Measurements from ENCODE around the gene C1QTNF5. TPM values are rescaled to one million over a fixed set of nuclear protein-coding genes. Genes with fewer than 3 reads are reported as not detected.

Gene C1QTNF5
- total and polyA plus RNA-seq, 11 donors, result 12.9 to 47.1 (median 20.0) TPM

- intact Hi-C loops (cut with DNase I), result loop anchor here in 9 of 10 donors (5.0 to 10.0 kb wide), 6 partner anchors 112 to 217 kb away; partner anchors contain the start of genes CBL (in 6 of the 9), ABCG4 (in 1 of the 9) and DPAGT1 (in 1 of the 9)
- peak overlapping the region in 5 of 12 donors; percentile 12 to 68 (median 58) for H3K4me3 ChIP-seq
- TF ChIP-seq CTCF (IDR thresholded peaks at IDR 0.05) (no peak), POLR2A (IDR thresholded peaks at IDR 0.05) (no peak)
- no peaks in the 10 kb centered on the region for H3K9me3 ChIP-seq
- 44 to 58% (median 48%) methylated on average over 11 of the region's 11 CpGs for WGBS, 4 donors
- peak in 3 of 5 donors; percentile 62 to 69 (median 66) for DNase-seq
- peak overlapping the region; percentile 85 to 99 (median 92) for H3K27ac ChIP-seq
- H3K27me3 ChIP-seq, result peaks cover 0 to 41% (median 0%) of the 10 kb centered on the region in 9 donors
- peak in 3 of 4 donors; percentile 1 to 50 (median 2) for ATAC-seq
- H3K36me3 ChIP-seq, result peaks cover 0 to 3% (median 0%) of the 10 kb centered on the region in 9 donors
- peaks cover 0 to 86% (median 60%) of the 10 kb centered on the region in 12 donors for H3K4me1 ChIP-seq
Measured at GRCh38 chr11:119319700-119320239, 20.9 kb downstream of the C1QTNF5 start.

DNA sequence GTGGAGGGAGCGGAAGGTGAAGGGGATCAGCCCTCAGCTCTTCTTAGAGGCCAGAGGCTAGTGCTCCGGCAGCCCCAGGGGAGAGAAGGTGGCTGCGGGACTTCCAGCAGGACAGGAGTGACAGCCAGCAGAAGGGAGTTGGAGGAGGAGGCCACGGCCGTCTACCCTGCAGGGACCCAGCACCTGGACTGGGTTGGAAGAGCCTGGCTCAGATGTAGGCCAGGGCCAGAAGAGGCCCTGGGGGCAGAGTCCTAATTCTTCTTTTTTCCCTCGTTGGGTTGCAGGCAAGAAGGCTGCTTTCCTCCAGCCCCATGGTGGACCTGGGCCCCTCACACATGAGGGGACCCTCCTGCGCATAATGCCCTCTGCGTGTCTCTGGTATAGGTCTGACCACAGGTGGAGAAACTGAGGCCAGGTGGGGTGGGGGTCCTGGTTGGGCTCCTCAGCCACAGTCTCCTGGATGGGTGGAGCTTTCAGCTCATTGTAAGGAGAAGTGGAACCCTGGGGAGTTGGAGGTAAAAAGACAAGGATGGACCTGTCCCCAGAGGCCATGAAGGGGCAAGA, 21.5 kb downstream of the C1QTNF5 start:
- DNase-seq (peak in 1 of 5 donors; percentile 36), ATAC-seq (peak in 1 of 4 donors; percentile 3)
- H3K4me3 ChIP-seq, result peak overlapping the region in 6 of 12 donors; percentile 5 to 16 (median 12)
- peaks cover 0 to 87% (median 61%) of the 10 kb centered on the region in 12 donors for H3K4me1 ChIP-seq
- 49 to 66% (median 61%) methylated on average over 8 of the region's 8 CpGs for WGBS, 4 donors
- no peaks in the 10 kb centered on the region for H3K9me3 ChIP-seq
- peak overlapping the region; percentile 85 to 99 (median 92) for H3K27ac ChIP-seq
- peaks cover 0 to 8% (median 3%) of the 10 kb centered on the region in 9 donors for H3K36me3 ChIP-seq
- TF ChIP-seq CTCF (IDR thresholded peaks at IDR 0.05) (no peak), POLR2A (IDR thresholded peaks at IDR 0.05) (peak in 1 of 2 donors; percentile 25)
- intact Hi-C loops (cut with DNase I), result loop anchor here in 3 of 10 donors (5.0 to 10.0 kb wide), 3 partner anchors 172 to 217 kb away; partner anchors contain the start of genes ABCG4 (in 1 of the 3) and DPAGT1 (in 1 of the 3)
- peaks cover 0 to 44% (median 0%) of the 10 kb centered on the region in 9 donors for H3K27me3 ChIP-seq

DNA sequence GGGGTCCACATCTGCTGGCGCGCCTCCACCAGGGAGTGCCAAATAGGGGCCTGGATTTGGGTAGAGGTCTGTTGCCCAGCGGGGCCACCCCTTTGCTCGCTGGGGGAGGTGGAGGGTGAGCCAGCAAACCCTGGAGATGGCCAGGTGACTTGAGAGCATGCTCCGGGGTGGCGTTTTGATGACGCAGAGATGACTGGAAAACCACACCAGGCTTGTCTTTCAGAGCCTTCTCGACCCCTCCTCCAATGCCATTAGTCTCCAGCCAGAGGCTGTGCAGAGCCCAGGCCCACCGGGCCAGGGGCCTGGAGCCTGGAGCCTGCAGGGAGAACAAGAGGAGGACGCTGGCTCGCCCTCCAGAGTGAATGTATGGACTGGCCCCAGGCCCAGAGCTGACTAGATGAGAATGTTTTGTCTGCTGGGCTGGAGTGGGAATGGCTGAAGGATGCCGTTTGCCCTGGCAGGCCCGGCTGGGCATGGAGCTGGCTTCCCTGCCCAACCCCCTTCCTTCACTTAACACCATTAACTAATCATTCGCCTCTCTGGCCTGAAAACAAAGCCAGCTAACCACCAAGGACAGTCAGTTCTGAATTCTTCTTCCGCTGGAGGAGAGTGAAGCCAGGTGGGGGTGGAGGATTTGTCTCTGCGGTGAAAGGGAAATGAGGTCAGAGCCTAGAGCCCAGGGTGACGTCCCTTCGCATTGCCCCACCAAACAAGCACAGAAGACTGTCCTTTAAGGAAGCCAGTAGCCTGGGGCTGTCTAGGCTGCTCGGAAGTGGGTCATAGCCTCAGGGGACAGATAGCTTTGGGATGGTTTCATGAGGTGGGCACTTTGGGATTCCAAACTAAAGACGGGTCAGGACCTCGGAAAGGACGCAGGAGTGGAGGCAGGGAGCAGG, 22.2 kb downstream of the C1QTNF5 start:
- intact Hi-C loops (cut with DNase I), result loop anchor here in 3 of 10 donors (5.0 to 10.0 kb wide), 3 partner anchors 171 to 216 kb away; partner anchors contain the start of genes ABCG4 (in 1 of the 3) and DPAGT1 (in 1 of the 3)
- Histone ChIP-seq H3K27me3 (peaks cover 0 to 44% (median 0%) of the 10 kb centered on the region in 9 donors), H3K4me1 (peaks cover 0 to 84% (median 61%) of the 10 kb centered on the region in 12 donors), H3K36me3 (peaks cover 0 to 15% (median 3%) of the 10 kb centered on the region in 9 donors), H3K9me3 (no peaks in the 10 kb centered on the region), H3K4me3 (peak overlapping the region in 5 of 12 donors; percentile 5 to 84 (median 67)), H3K27ac (peak overlapping the region; percentile 85 to 99 (median 92))
- WGBS, 4 donors, result 45 to 58% (median 53%) methylated on average over 18 to 22 of the region's 22 CpGs
- no peak for TF ChIP-seq CTCF (IDR thresholded peaks at IDR 0.05)
- TF ChIP-seq POLR2A (IDR thresholded peaks at IDR 0.05), result peak in 1 of 2 donors; percentile 31
- ATAC-seq (peak; percentile 1 to 44 (median 16)), DNase-seq (peak in 4 of 5 donors; percentile 38 to 70 (median 60))

Measured in heart left ventricle (tissue), 16 donors.